Measurements from ENCODE around the gene DOC2B.

DNA sequence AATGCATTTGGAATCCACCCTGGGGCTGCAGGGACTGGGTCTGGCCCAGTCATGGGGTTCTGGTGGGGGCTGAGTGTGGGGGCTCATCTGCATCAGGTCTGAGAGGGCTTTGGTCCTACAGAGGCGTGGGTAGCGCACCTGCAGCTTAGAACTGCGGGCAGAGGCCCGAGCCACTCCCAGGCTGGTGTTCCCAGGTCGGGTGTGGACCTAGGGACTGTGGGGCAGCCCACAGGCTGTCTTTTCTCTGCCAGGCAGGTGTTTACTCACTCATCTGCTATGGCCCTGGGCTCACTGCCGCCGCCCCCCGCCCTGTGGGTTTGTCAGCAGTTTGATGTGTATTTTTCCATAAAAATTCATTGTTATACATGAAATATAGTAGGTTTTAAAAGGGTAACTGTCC lies 27.0 kb upstream of the DOC2B start:
- TF ChIP-seq, protein P1, sequence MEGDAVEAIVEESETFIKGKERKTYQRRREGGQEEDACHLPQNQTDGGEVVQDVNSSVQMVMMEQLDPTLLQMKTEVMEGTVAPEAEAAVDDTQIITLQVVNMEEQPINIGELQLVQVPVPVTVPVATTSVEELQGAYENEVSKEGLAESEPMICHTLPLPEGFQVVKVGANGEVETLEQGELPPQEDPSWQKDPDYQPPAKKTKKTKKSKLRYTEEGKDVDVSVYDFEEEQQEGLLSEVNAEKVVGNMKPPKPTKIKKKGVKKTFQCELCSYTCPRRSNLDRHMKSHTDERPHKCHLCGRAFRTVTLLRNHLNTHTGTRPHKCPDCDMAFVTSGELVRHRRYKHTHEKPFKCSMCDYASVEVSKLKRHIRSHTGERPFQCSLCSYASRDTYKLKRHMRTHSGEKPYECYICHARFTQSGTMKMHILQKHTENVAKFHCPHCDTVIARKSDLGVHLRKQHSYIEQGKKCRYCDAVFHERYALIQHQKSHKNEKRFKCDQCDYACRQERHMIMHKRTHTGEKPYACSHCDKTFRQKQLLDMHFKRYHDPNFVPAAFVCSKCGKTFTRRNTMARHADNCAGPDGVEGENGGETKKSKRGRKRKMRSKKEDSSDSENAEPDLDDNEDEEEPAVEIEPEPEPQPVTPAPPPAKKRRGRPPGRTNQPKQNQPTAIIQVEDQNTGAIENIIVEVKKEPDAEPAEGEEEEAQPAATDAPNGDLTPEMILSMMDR (conservative IDR thresholded peaks at IDR 0.05; ENCODE audit: low read depth, low read length), result no peak
- no peak for TF ChIP-seq EZH2 (IDR thresholded peaks at IDR 0.05; ENCODE audit: borderline replicate concordance, low read depth, low read length, poor library complexity, severe bottlenecking)
